Measurements from ENCODE around the gene KRT72.

GRCh38 chr12:52600475-52600874 is 788 bp downstream of the KRT72 start:
- TF ChIP-seq CTCF (IDR thresholded peaks at IDR 0.05; ENCODE audit: low read depth, low read length, poor library complexity, severe bottlenecking) (no peak), EZH2phosphoT487 (IDR thresholded peaks at IDR 0.05; ENCODE audit: borderline replicate concordance, low read length) (no peak)

Measured in DOHH2 (cell line).